Mammary epithelial cell (primary cell): ENCODE measurements around the gene FHIT.

Experiments used
- EZH2 ChIP-seq: IDR thresholded peaks from 2 replicates; pipeline ENCODE4 v1.6.1; 2012; ENCODE audit warnings: low read length, inconsistent platforms, borderline replicate concordance
- TF ChIP-seq, protein P1 (sequence below), 2 donors: IDR thresholded peaks in 1 of 2; conservative IDR thresholded peaks in 1 of 2; 2 replicates each; pipeline ENCODE4 v1.5.1; 2011 to 2012; ENCODE audit warnings: inconsistent platforms in 2 of 2, low read length in 2 of 2, mild to moderate bottlenecking in 2 of 2, control low read depth in 1 of 2, low read depth in 1 of 2; ENCODE audit not compliant: insufficient read depth in 1 of 2; ENCODE audit errors: extremely low read depth in 1 of 2

DNA sequence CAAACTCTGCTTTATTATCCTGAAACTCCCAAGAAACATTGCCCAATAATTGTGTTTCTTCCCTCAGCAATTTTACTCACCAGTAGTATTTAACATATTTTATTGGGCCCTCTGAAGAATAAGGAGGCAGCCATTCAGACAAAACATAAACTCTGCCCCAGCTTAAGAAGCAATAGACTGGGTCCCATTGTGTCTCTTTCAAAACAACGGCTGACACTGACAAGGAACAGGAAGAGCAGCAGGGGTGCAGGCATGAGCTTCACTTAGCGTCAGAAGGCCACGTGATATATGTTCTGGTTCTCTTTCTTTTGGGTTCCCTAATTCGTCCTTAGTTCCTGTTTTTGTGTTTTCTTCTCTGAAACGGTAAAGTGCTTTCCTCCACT lies 242.3 kb downstream of the FHIT start:
- TF ChIP-seq, protein P1, sequence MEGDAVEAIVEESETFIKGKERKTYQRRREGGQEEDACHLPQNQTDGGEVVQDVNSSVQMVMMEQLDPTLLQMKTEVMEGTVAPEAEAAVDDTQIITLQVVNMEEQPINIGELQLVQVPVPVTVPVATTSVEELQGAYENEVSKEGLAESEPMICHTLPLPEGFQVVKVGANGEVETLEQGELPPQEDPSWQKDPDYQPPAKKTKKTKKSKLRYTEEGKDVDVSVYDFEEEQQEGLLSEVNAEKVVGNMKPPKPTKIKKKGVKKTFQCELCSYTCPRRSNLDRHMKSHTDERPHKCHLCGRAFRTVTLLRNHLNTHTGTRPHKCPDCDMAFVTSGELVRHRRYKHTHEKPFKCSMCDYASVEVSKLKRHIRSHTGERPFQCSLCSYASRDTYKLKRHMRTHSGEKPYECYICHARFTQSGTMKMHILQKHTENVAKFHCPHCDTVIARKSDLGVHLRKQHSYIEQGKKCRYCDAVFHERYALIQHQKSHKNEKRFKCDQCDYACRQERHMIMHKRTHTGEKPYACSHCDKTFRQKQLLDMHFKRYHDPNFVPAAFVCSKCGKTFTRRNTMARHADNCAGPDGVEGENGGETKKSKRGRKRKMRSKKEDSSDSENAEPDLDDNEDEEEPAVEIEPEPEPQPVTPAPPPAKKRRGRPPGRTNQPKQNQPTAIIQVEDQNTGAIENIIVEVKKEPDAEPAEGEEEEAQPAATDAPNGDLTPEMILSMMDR (conservative IDR thresholded peaks at IDR 0.05 in 1 of 2, IDR thresholded peaks at IDR 0.05 in 1 of 2; ENCODE audit: extremely low read depth in 1 of 2, insufficient read depth in 1 of 2, low read depth in 1 of 2, low read length in 2 of 2), result no peak
- no peak for TF ChIP-seq EZH2
